Nephron (organoid): ENCODE data around the gene ARFIP1.
A peak's percentile ranks its signal among the peaks of the same experiment; 100 is the strongest.

Source experiments
- H3K27ac Mint-ChIP-seq, 3 experiments: 2 replicates each; pipeline ENCODE4 v1.8.0; 2020; ENCODE audit warnings: mixed read lengths in 3 of 3, mild to moderate bottlenecking in 2 of 3, moderate library complexity in 1 of 3
- H3K27me3 Mint-ChIP-seq: 2 replicates; pipeline ENCODE4 v1.8.0; 2021; ENCODE audit warnings: low read depth, mild to moderate bottlenecking, moderate library complexity, mixed read lengths
- H3K36me3 Mint-ChIP-seq: 2 replicates; pipeline ENCODE4 v1.8.0; 2020; ENCODE audit warnings: low read depth, mixed read lengths
- H3K4me1 Mint-ChIP-seq: 2 replicates; pipeline ENCODE4 v1.8.0; 2020; ENCODE audit warnings: mixed read lengths
- H3K4me3 Mint-ChIP-seq, 3 experiments: 2 replicates each; pipeline ENCODE4 v1.8.0; 2020; ENCODE audit warnings: mild to moderate bottlenecking in 3 of 3, mixed read lengths in 3 of 3, moderate library complexity in 2 of 3
- H3K9me3 Mint-ChIP-seq: 2 replicates; pipeline ENCODE4 v1.8.0; 2020; ENCODE audit warnings: mixed read lengths
- TF ChIP-seq, protein P1 (sequence below), 3 experiments: fragments of 200-600 bp; sonication (generic); IDR thresholded peaks; one replicate each; pipeline ENCODE4 v1.5.0; 2021; ENCODE audit warnings: antibody characterized with exemption in 3 of 3; ENCODE audit not compliant: unreplicated experiment in 3 of 3

ARFIP1 gene

DNA sequence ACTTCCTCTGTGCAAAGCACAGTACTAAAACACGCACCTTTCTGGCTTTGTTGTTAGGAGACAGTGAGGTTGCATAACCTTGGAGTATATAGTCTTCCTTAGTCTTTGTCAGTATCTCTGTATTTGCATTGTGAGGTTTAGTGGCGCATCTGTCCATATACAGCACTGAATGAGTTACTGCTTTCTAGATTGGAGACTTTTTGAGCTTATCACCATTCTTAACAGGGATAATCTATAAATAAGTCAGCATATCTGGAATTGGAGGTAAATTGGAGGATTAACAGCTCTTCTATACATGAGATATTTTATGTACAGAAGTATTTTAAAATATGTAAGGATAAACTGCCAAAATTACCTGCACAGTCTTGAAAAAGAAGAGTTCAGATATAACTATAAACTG is 160.7 kb downstream of the ARFIP1 start:
- H3K9me3 Mint-ChIP-seq = no peaks in the 10 kb centered on the region
- TF ChIP-seq, protein P1, sequence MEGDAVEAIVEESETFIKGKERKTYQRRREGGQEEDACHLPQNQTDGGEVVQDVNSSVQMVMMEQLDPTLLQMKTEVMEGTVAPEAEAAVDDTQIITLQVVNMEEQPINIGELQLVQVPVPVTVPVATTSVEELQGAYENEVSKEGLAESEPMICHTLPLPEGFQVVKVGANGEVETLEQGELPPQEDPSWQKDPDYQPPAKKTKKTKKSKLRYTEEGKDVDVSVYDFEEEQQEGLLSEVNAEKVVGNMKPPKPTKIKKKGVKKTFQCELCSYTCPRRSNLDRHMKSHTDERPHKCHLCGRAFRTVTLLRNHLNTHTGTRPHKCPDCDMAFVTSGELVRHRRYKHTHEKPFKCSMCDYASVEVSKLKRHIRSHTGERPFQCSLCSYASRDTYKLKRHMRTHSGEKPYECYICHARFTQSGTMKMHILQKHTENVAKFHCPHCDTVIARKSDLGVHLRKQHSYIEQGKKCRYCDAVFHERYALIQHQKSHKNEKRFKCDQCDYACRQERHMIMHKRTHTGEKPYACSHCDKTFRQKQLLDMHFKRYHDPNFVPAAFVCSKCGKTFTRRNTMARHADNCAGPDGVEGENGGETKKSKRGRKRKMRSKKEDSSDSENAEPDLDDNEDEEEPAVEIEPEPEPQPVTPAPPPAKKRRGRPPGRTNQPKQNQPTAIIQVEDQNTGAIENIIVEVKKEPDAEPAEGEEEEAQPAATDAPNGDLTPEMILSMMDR (IDR thresholded peaks at IDR 0.05; ENCODE audit: unreplicated experiment in 3 of 3) = no peak
- H3K27ac Mint-ChIP-seq = no peak overlapping the region
- no peaks in the 10 kb centered on the region for H3K36me3 Mint-ChIP-seq
- peak overlapping the region in 2 of 3 experiments; percentile 4 to 40 for H3K4me3 Mint-ChIP-seq
- peaks cover 39% of the 10 kb centered on the region for H3K27me3 Mint-ChIP-seq
- H3K4me1 Mint-ChIP-seq = peaks cover 29% of the 10 kb centered on the region

DNA sequence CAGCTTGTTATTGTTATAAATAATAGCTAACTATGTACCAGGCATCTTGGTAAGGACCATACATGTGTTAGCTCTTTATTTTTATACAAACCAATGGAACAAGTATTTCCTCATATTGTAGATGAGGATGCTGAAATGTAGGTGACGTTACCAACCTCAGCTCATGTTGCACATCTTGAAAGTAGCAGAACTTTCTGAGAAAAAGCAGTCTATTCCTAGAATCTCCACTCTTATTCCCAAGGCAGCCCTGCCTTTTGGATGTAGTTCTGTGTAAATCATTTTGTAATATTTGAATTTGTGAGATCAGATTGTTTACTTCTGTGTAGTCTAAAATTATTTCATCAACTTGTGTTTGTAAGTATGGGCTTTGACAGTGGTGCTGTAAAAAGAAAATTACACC is 161.7 kb downstream of the ARFIP1 start:
- Mint-ChIP-seq H3K9me3 (no peaks in the 10 kb centered on the region), H3K27ac (no peak overlapping the region), H3K27me3 (peaks cover 35% of the 10 kb centered on the region), H3K36me3 (no peaks in the 10 kb centered on the region), H3K4me3 (no peak overlapping the region), H3K4me1 (peaks cover 36% of the 10 kb centered on the region)
- TF ChIP-seq, protein P1 (IDR thresholded peaks at IDR 0.05; ENCODE audit: unreplicated experiment in 3 of 3) = no peak

DNA sequence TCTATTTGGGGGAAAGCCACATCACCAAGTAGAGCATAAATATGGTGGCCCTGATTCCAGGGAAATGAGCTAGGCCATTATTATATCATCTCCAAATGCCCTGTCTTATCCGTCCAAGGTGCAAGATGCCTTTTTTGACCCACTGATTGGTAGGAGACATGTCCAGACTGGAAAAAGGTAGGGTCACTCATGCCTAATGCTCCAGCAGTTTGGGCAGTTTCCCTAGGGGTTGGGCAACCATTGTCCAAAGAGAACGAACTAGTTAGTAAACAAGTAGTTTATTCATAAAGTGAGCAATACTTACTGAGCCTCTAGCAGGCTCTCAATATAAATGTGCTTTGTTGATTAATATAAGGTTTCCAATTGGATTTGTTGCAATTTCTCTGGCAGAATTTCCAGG is 162.6 kb downstream of the ARFIP1 start:
- Mint-ChIP-seq H3K27ac (no peak overlapping the region), H3K4me3 (no peak overlapping the region), H3K27me3 (peaks cover 35% of the 10 kb centered on the region), H3K36me3 (no peaks in the 10 kb centered on the region), H3K4me1 (peaks cover 40% of the 10 kb centered on the region), H3K9me3 (no peaks in the 10 kb centered on the region)
- TF ChIP-seq, protein P1 (IDR thresholded peaks at IDR 0.05; ENCODE audit: unreplicated experiment in 3 of 3) = no peak

- Mint-ChIP-seq H3K27ac (peak overlapping the region in 1 of 3 experiments; percentile 59), H3K4me3 (no peak overlapping the region), H3K4me1 (peaks cover 33% of the 10 kb centered on the region), H3K27me3 (peaks cover 25% of the 10 kb centered on the region), H3K9me3 (no peaks in the 10 kb centered on the region), H3K36me3 (peaks cover 4% of the 10 kb centered on the region)
- TF ChIP-seq, protein P1 (IDR thresholded peaks at IDR 0.05; ENCODE audit: unreplicated experiment in 3 of 3) = no peak
Measured at GRCh38 chr4:152943672-152944071, 163.9 kb downstream of the ARFIP1 start.

DNA sequence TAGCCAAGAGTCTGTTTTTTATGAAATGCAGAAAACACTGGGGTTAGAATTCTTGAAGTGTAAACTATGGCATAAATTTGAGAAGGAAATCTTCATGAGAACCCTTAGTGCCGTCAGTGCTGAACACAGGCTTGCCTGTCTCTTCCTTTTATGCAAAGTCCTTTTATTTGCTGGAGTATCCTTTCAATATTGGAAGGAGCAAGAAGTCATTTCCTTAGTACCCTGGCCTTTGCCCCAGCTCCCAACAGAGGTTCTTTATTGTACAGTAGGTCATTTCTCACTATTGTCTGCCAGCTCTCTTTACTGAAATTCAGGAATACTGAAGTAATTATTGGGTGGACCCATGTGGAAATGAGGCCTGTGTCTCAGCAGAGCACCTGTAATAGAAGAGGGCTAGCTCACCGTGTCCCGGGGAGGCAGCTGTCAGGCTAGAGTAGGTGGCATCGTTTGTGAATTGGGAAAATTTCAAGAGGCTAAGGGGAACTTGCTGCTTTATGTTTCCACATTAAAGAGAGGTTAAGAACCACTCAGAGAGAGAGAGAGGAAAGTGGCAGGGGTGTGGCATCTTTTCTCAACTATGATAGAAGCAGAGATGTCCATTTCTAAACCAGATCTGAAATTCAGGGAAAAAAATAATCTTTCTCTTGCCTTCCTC is 165.0 kb downstream of the ARFIP1 start:
- TF ChIP-seq, protein P1 (IDR thresholded peaks at IDR 0.05; ENCODE audit: unreplicated experiment in 3 of 3) = no peak
- H3K27ac Mint-ChIP-seq = peak overlapping the region in 1 of 3 experiments; percentile 7
- no peaks in the 10 kb centered on the region for H3K9me3 Mint-ChIP-seq
- H3K27me3 Mint-ChIP-seq = peaks cover 13% of the 10 kb centered on the region
- H3K4me1 Mint-ChIP-seq = peaks cover 33% of the 10 kb centered on the region
- H3K36me3 Mint-ChIP-seq = peaks cover 4% of the 10 kb centered on the region
- no peak overlapping the region for H3K4me3 Mint-ChIP-seq

- peaks cover 5% of the 10 kb centered on the region for H3K27me3 Mint-ChIP-seq
- TF ChIP-seq, protein P1 (IDR thresholded peaks at IDR 0.05; ENCODE audit: unreplicated experiment in 3 of 3) = no peak
- peaks cover 4% of the 10 kb centered on the region for H3K36me3 Mint-ChIP-seq
- H3K4me3 Mint-ChIP-seq = no peak overlapping the region
- peak overlapping the region in 1 of 3 experiments; percentile 8 for H3K27ac Mint-ChIP-seq
- no peaks in the 10 kb centered on the region for H3K9me3 Mint-ChIP-seq
- H3K4me1 Mint-ChIP-seq = peaks cover 38% of the 10 kb centered on the region
Measured at GRCh38 chr4:152945639-152946038, 165.9 kb downstream of the ARFIP1 start.
